ENCODE data around the gene RPP14.

Gene RPP14

GRCh38 chr3:58329922-58330413 lies 23.9 kb downstream of the RPP14 start:
- H3K4me3 ChIP-seq (ENCODE audit: control insufficient read depth, low read depth, low read length), result no peak overlapping the region
- TF ChIP-seq CTCF (IDR thresholded peaks at IDR 0.05; ENCODE audit: control insufficient read depth, insufficient read depth, low read depth, low read length, missing control alignments), result no peak
- DNase-seq (ENCODE audit: low read depth), result no peak

GRCh38 chr3:58331593-58332152 lies 25.6 kb downstream of the RPP14 start:
- TF ChIP-seq CTCF (IDR thresholded peaks at IDR 0.05; ENCODE audit: control insufficient read depth, insufficient read depth, low read depth, low read length, missing control alignments), result no peak
- no peak for DNase-seq (ENCODE audit: low read depth)
- H3K4me3 ChIP-seq (ENCODE audit: control insufficient read depth, low read depth, low read length), result no peak overlapping the region

- no peak for DNase-seq (ENCODE audit: low read depth)
- peak within 1 kb of the TSS; percentile 80 for H3K4me3 ChIP-seq (ENCODE audit: control insufficient read depth, low read depth, low read length)
- peak; percentile 16 for TF ChIP-seq CTCF (IDR thresholded peaks at IDR 0.05; ENCODE audit: control insufficient read depth, insufficient read depth, low read depth, low read length, missing control alignments)
Observed at GRCh38 chr3:58332575-58333188, 26.6 kb downstream of the RPP14 start, which contains the start of gene PXK. PXK (plus strand) TSS chr3:58332892; CDS start chr3:58332989, 97 bp downstream.

DNA sequence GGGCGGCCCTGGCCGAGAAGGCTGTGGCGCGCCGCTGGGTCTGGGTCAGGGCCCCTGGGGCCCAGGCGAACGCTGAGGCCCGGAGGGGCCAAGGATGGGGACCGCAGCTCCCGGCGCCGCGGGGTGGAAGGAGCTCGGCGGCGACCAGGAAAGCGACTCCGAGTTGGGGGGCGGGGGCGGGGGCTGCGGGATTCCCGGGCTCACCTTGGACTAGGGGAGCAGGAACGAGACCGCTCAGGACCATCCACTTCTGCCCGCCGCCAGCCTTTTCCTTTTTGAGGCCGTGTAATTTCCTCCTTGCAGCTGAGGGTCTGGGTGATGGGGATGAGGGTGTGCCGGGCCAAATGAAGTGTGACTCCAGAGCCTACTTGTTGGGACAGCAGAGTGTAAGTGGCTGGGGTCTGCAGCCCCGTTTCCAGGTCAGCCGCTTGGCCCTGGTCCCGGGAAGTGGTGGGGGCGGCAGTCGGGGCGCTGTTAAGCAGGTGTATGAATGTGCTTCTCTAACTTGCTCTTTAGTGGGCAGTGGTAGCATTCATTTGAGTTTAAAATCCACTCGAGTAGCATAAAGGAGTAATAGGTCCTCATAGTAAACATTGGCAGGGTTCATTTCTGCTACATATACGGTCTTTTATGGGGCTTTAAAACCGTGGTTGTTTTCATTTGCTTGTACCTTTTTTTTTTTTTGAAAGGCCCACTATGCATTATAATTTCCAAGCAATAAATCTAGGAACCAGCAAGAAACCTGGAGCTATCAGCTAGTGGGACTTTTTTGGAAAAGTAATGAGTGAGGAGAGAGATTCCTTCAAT lies 27.4 kb downstream of the RPP14 start:
- TF ChIP-seq CTCF (IDR thresholded peaks at IDR 0.05; ENCODE audit: control insufficient read depth, insufficient read depth, low read depth, low read length, missing control alignments), result no peak
- no peak for DNase-seq (ENCODE audit: low read depth)
- H3K4me3 ChIP-seq (ENCODE audit: control insufficient read depth, low read depth, low read length), result peak overlapping the region; percentile 80

GRCh38 chr3:58334013-58334321 lies 27.9 kb downstream of the RPP14 start:
- H3K4me3 ChIP-seq (ENCODE audit: control insufficient read depth, low read depth, low read length), result peak overlapping the region; percentile 80
- DNase-seq (ENCODE audit: low read depth), result no peak
- TF ChIP-seq CTCF (IDR thresholded peaks at IDR 0.05; ENCODE audit: control insufficient read depth, insufficient read depth, low read depth, low read length, missing control alignments), result no peak

GRCh38 chr3:58334506-58334884 lies 28.4 kb downstream of the RPP14 start:
- no peak for TF ChIP-seq CTCF (IDR thresholded peaks at IDR 0.05; ENCODE audit: control insufficient read depth, insufficient read depth, low read depth, low read length, missing control alignments)
- peak overlapping the region; percentile 80 for H3K4me3 ChIP-seq (ENCODE audit: control insufficient read depth, low read depth, low read length)
- no peak for DNase-seq (ENCODE audit: low read depth)
